Esophagus muscularis mucosa (tissue), 3 donors: ENCODE results near the gene FCRLA.

Source experiments
- POLR2A ChIP-seq: fragments of 450-650 bp; IDR thresholded peaks from one replicate; pipeline ENCODE4 v1.6.1; 2017; ENCODE audit warnings: antibody characterized with exemption, moderate library complexity, mild to moderate bottlenecking, low read depth
- TF ChIP-seq, protein P1 (sequence below), 3 experiments: fragments of 200-600 bp in 2 of 3; fragments of 450-650 bp in 1 of 3; sonication (generic) in 2 of 3; IDR thresholded peaks; one replicate each; pipeline ENCODE4 v1.5.1; 2017 to 2019; ENCODE audit warnings: antibody characterized with exemption in 3 of 3, mild to moderate bottlenecking in 2 of 3, moderate library complexity in 1 of 3

DNA sequence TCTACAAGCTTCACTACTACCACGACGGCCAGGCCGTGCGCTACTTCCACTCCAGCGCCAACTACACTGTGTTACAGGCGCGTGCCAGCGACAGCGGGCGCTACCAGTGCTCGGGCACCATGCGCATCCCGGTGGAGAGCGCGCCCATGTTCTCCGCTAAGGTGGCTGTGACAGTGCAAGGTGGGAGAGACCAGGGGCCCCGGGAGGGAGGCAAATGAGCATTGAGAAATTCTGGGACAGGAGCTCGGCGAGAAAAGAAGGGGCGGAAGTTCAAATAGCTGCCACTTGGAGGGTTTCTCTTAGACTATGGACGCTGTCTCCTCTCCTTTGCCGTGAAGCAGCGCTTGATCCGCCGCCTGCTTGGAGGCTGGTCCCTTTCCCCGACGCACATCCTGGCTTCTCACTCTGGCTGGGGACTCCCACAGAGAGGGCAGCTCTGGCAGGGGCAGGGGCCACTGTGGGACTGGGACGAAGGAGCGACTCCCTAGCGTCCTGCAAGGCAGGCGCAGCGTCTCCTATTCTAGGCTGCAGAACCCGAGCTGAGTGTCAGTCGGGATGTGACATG, 19.0 kb downstream of the FCRLA start:
- TF ChIP-seq, protein P1, sequence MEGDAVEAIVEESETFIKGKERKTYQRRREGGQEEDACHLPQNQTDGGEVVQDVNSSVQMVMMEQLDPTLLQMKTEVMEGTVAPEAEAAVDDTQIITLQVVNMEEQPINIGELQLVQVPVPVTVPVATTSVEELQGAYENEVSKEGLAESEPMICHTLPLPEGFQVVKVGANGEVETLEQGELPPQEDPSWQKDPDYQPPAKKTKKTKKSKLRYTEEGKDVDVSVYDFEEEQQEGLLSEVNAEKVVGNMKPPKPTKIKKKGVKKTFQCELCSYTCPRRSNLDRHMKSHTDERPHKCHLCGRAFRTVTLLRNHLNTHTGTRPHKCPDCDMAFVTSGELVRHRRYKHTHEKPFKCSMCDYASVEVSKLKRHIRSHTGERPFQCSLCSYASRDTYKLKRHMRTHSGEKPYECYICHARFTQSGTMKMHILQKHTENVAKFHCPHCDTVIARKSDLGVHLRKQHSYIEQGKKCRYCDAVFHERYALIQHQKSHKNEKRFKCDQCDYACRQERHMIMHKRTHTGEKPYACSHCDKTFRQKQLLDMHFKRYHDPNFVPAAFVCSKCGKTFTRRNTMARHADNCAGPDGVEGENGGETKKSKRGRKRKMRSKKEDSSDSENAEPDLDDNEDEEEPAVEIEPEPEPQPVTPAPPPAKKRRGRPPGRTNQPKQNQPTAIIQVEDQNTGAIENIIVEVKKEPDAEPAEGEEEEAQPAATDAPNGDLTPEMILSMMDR (IDR thresholded peaks at IDR 0.05), result peak in 2 of 3 experiments; percentile 10 to 47
- TF ChIP-seq POLR2A, result no peak
